HG03135 (cell line): ENCODE measurements around the gene AFF3.

Experiments
- ATAC-seq: cut with Tn5 transposase; IDR thresholded peaks from one replicate; pipeline ENCODE4 v1.9.1; 2021; ENCODE audit warnings: mild to moderate bottlenecking, moderate library complexity; ENCODE audit not compliant: unreplicated experiment

The AFF3 gene

GRCh38 chr2:99863903-99864270 is 278.5 kb downstream of the AFF3 start:
- no peak for ATAC-seq

GRCh38 chr2:99863236-99863902 is 279.0 kb downstream of the AFF3 start:
- ATAC-seq: no peak

GRCh38 chr2:99862566-99862965 is 279.8 kb downstream of the AFF3 start:
- ATAC-seq: no peak

GRCh38 chr2:99861376-99861760 is 281.0 kb downstream of the AFF3 start:
- ATAC-seq: no peak

- ATAC-seq: no peak
Observed at GRCh38 chr2:99860720-99861375, 281.5 kb downstream of the AFF3 start.

GRCh38 chr2:99858951-99859596 is 283.3 kb downstream of the AFF3 start:
- ATAC-seq: no peak

GRCh38 chr2:99857867-99858444 is 284.4 kb downstream of the AFF3 start:
- ATAC-seq: no peak

GRCh38 chr2:99857372-99857771 is 285.0 kb downstream of the AFF3 start:
- no peak for ATAC-seq

GRCh38 chr2:99856119-99856518 is 286.3 kb downstream of the AFF3 start:
- ATAC-seq: no peak

GRCh38 chr2:99854236-99854852 is 288.0 kb downstream of the AFF3 start:
- ATAC-seq: no peak

GRCh38 chr2:99852956-99853355 is 289.4 kb downstream of the AFF3 start:
- ATAC-seq: no peak

- no peak for ATAC-seq
Observed at GRCh38 chr2:99852376-99852934, 289.9 kb downstream of the AFF3 start.

GRCh38 chr2:99851811-99852210 is 290.6 kb downstream of the AFF3 start:
- ATAC-seq: no peak

- ATAC-seq: no peak
Observed at GRCh38 chr2:99851089-99851488, 291.3 kb downstream of the AFF3 start.

- no peak for ATAC-seq
Observed at GRCh38 chr2:99850084-99850710, 292.2 kb downstream of the AFF3 start.

GRCh38 chr2:99846462-99847107 is 295.8 kb downstream of the AFF3 start:
- ATAC-seq: no peak

- no peak for ATAC-seq
Observed at GRCh38 chr2:99845296-99845695, 297.1 kb downstream of the AFF3 start.

GRCh38 chr2:99842451-99842850 is 299.9 kb downstream of the AFF3 start:
- ATAC-seq: no peak

GRCh38 chr2:99841749-99842148 is 300.6 kb downstream of the AFF3 start:
- no peak for ATAC-seq

- ATAC-seq: no peak
Observed at GRCh38 chr2:99840831-99841230, 301.6 kb downstream of the AFF3 start.
